GM19468 (cell line): ENCODE data around the gene PAK6.

Experiments used
- ATAC-seq: cut with Tn5 transposase; IDR thresholded peaks from one replicate; pipeline ENCODE4 v1.9.1; 2021; ENCODE audit warnings: mild to moderate bottlenecking, moderate library complexity, moderate number of reproducible peaks; ENCODE audit not compliant: unreplicated experiment; ENCODE audit errors: extremely low read depth

The PAK6 gene

DNA sequence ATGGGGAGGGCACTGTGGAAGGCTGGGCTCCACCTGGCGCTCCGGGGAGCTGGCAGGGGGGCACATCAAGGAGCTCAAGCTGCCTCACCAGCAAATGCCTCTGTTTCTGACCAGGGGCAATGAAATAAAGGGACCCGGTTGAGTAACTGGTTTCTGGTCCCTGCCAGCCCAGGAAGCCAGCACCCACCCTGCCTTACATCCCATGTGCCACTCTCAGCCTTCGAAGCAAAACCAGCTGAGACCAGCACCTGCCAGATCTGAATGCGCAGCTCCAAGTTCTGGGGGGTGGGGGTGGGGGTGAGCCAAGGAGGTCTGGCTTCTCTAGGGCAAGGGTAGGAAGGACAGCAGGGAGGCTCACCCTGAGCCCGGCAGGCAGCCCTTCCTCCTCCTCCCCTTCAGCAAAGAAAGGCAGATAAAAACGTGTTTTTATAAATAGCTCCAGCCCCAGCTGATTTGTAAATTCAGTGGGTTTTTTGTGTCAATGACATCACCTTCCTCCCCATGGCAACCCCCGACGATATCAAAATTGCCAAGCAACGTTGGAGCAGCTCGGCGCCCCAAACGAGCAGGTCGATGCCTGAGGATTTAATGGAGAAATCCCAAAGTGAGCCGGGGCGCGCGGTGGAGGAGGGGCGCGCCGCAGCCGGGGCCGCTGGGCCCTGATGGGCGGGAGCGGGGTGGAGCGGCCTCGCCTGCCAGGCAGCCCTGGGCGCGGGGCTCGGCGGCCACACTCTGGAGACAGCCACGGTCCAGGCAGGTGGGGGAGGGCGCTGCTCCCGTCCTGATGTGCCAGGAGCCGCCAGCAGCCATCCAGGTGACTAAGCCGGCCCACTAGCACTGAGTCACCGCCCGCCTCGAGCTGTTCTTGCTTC, at the start of gene PAK6:
PAK6 (plus strand) TSS at position 532 of the 872 bp plus-strand sequence. CDS start 25,723 bp downstream, outside the sequence.
- no peak for ATAC-seq

DNA sequence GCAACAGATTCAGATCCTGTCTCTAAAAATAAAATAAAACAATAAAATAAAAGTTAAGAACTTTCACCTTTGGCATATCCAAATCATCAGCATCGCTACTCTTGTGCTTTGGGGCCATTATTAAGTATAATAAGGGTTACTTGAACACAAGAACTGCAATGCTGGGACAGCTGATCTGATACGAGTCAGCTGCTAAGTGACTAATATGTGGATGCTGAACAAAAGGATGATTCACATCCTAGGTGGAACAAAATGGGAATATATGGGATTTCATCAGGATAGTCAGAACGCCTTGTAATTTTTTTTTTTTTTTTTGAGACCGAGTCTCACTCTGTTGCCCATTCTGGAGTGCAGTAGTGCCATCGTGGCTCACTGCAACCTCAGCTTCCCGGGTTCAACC, 48.3 kb upstream of the PAK6 start:
- no peak for ATAC-seq

DNA sequence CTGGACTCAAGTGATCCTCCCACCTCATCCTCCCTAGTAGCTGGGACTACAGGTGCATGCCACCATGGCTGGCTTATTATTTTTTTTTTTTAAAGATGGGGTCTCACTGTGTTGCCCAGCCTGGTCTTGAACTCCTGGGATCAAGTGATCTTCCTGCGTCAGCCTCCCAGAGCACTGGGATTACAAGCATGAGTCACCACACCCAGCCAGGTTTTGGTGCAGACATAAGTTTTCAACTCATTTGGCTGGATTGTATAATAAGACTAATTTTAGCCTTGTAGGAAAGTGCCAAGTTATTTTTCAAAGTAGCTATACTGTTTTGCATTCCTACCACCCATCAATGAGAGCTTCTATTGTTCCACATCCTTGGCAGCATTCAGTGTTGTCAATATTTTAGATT, 45.9 kb upstream of the PAK6 start:
- no peak for ATAC-seq

DNA sequence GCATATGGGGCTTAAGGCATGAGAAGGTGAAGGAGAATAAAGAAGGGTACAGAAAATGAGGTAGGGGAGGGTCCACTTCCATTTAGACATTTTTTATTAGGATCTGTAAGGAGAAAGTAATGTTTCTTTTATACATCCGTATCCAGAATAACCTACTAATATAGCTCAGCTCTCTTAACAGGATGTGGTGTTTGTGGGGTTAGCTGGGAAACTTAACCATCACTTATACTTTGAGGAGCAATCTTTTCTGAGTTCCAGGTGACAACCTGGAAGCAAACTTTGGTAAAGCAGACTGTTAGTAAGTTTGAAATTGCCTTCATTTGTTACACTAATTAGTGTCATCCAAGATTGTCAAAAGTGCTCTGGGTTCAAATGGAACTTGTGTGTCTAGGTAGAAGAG, 41.4 kb upstream of the PAK6 start:
- no peak for ATAC-seq

DNA sequence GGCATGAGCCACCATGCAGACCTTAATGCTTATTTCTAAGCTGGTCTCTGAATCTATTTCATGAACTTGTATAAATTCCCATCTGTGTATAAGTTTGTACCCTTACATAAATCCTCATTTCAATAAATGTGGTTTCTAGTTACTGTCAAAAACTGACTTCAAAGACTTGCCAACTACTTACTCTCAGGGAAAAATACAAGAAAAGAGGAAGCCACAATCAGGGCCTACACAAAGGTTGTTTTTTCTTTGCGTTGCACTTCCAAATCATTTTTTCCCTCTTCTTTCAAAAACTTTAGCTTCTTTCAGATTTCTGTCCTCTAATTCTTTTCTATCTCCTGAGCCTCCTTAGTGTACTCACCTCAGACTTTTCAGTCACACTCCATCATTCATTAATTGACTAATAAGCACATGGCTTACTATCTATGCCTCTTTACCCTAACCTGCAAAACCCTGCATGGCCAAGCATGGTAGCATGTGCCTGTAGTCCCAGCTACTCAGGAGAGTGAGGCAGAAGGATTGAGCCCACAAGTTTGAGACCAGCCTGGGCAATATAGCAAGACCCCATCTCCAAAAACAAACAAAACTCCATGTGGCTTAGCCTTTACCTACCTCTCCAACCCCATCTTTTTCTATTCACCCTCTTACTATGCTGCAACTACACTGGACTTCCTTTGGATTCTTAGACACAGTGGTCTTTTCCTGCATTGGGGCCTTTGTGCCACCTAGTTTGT, 40.3 kb upstream of the PAK6 start:
- ATAC-seq, result no peak

DNA sequence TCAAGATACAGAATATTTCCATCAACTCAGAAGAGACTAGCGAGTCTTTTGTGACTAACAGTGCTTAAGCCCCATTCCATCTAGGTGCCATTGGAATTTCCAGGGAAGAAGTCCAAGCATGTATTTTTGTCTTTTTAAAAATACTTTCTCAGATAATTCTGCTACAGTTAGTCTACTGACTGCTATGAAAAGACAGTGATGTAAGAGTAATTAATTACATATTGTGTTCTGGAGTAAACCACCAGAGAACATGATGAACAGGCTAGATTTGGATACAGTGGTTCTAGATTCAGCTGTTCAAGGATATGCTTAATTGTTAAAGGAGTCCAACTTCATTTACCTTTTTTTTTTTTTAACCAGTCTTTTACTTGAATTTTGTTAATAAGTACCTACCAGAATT, 34.8 kb upstream of the PAK6 start:
- no peak for ATAC-seq

DNA sequence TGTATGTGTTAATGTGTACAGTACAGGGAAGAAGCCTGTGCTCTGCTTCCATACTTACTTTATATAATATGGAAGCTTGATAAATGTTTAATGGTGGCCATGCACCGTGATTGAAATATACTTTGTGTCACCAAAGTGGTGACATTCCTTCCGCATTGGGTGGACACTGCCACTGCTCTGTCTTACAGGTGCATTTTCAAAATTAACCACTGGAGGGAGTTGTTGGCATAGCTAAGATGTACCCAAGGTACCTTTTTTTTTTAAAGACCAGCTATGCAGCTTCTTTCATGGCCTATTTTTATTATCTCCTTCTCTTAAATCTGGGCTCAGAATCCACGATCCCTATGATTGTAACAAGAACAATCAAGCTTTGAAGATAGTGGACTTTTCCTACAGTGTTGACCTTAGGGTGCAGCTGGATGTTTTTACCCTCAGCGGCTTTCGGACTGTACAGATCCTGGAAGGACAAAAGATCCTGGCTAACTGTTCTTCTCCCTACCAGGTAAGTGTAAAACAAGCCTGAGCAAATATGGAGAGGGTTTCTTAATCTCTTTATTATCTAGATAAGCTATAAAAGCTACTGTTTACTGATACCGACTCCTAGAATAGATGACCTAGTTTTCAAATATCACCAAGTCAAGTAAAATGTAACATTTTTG, 21.6 kb upstream of the PAK6 start:
- ATAC-seq, result no peak

DNA sequence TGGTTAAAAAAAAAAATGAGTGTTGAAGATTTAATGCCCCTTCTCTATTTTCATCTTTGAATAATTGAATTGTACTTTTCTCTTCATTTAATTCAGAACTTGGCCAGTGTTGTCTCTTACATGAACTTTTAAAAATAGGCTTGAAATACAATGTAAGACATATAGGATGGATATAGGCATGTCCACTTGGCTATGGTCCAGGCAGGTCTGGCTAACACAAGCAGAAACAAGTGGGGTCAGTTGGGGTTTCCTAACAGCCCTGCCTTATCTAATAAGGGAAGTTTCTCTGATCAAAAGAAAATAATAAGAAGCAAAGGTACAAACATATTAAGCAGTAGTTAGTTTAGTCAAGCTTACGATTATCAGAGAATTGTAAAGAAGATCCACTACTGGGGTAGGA, 19.1 kb upstream of the PAK6 start:
- ATAC-seq, result no peak

DNA sequence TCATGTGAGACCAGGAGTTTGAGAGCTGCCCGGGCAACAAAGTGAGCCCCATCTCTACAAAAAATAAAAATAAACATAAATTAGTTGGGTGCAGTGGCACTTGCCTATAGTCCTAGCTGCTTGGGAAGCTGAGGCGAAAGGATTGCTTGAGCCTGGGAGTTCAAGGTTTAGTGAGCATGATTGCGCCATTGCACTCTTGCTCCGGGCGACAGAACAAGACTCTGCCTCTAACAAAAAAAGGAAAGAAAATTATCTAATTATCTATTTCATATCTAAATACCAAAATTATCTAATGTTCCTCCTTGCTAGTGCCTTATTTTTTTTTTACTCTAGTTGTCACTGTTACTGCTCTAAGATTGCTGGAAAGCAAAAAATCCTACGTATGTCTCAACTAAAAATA, 16.7 kb upstream of the PAK6 start:
- no peak for ATAC-seq

DNA sequence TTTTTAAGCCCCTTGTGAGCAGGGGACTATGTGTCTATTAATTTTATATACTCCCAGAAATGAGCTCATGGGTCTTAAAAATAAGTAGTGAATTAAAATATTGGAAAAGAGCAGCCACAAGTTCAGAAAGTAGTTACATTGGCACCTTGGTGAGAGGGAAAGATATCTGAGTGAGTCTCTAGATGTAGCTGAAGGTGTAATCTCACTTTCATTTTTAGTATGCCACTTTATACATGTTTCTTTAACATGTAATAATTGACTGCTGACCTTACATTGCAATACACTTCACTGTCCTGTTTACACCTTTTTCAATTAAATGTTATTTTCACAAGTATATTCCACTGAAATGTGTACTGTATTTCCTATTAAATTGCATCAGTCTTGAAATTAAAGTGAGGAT, 12.1 kb upstream of the PAK6 start:
- ATAC-seq, result no peak

DNA sequence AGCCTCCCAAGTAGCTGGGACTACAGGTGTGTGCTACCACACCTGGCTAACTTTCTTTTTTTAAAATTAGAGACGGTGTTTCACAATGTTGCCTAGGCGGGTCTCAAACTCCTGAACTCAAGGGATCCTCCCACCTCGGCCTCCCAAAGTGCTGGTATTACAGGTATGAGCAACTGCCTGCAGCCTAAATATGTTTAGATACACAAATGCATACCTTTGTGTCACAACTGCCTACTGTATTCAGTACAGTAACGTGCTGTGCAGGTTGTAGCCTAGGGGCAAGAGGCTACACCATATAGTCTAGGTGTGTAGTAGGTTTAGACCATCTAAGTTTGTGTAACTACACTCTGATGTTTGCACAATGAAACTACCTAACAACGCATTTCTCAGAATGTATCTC, 9.5 kb upstream of the PAK6 start:
- ATAC-seq, result no peak

DNA sequence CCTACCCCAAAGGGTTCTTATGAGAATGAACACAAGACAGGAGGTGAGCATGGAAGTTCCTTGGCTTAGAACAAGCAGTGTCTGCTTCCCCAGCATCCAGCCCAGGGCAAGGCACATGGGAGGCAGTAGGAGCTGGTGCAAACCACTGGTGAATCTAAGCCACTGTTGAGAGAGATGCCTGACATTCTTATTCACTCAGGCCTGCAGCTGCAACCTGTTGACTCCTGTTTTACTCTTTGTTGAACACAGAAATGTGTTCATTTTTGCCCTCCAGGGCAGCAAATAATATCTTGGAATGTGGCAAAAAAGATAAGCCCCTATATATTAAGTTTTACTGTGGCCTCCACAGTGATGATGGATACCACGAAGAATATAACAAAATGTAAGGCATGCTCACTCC, 8.9 kb upstream of the PAK6 start:
- ATAC-seq, result no peak

DNA sequence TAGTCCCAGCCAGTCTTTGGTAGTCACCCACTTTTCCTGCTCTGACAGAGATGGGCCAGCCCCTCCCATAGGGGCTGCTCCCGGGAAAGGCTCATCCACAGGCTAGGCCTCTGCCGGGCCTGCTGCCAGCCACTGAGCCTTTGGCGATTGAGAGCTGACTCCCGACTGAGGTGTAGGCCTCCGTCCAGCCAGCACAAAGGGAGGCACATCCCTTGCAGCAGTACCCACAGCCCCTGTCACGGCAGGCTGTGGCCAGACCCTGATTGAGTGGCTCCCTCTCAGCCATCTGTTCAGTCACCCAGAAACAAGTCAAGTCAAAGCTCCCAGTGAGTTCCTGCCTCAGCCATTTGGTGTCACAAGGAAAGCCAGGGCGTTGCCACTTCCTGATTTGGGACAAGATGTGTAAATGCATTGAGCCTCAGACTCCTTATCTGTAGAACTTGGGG, 6.2 kb upstream of the PAK6 start:
- ATAC-seq, result no peak

DNA sequence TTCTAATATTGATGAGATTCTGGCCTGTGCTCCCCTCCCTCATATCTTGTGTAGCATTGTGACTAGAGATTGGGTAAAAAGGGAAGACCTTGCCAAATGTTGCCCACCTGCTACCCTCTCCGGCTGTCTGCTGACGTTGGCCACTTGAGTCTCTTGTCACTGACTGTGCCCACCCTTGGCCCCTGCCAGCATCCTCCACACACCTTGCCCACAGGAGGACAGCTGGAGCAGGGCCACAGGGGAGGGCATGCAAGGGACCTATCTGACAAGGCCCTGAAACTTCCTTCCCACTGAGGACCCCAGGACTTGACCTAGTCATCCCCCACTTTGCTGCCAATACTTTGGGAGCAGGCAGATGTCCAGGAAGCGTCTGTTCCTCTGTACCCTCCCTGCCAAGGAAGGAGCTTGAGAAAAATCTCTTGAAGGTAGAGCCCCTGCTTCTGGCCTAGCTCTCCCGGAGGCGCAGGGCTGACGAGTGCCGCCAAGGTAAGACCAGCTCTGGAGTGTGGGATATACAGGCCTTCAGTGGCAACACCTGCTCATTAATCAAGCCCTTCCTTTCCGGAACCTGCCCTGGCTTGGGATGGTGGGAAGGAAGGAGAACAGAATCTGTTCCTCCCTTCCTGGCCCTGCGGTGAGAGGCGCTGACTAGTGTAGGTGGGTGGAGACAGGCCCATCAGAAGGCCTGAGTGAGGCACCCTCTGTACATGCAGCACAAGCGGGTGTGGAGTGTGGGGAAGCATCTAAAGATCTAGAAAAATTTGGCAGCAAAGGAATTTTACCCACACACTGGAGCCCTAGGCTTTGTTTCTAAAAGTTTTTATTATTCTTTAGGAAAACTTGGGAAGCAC, 4.9 kb upstream of the PAK6 start:
- ATAC-seq, result no peak

DNA sequence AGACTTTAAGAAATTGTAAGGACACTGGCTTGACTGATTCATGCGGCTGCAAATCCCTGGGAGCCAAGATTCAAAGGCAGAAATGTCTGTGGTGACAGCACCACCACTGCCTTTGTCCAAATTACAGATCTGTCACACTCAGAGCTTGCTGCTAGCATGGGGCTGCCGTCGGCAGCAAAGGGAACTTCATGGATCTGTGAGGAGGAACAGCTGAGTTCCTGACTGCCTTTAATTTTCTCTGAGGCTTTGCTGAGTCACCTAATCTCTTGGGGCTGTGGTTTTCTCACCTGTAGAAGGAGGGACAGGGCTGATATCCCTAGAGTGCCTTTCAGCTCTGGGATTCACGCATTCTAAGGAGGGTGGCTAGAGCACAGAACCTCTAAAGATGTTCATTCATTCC, 4.1 kb upstream of the PAK6 start:
- no peak for ATAC-seq

DNA sequence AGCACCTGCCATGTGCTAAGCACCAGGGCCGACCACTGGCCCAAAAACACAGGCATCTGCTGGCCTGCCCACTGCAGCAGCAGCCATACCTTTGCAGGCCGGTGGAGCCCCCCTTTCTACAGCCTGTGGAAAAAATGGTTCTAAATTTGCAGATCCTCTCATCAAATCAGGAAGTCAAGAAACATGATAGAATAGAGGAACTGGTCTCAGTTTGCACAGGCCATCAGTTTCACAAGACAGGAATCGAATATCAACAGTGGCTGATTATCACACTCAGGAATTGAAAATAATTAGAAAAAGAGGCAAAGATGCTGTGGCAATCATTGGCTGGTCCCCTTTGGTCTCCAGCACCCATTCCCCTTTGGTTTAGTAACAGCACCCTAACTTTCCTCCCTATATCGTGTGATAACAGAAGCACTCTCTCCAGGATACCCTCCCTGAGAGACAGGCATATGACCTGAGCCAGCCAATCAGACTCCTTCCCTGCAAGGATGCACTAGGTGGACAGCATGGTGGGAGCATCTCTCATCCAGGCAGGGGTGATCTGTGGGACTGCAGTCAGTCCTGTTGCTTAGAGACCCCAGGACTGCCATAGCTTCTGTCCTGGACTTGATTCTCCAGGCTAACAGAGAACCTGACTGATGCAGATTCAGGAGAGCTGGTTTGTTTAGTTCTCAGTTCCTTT, 3.5 kb upstream of the PAK6 start:
- no peak for ATAC-seq

DNA sequence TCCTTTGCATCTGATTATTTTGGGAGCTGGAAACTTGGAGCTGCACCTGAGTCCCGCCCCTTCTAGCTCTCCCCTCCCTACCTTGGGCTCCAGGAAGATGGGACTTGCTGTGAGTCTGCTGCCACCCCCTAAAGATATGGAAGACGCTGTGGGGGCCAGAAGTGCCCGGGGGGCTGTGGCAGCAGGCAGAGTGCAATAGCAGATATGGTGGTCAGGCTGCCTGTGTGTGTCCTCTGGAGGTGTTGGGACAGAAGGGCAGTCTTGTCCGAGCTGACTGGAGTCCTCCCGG, 485 bp downstream of the PAK6 start:
- no peak for ATAC-seq

DNA sequence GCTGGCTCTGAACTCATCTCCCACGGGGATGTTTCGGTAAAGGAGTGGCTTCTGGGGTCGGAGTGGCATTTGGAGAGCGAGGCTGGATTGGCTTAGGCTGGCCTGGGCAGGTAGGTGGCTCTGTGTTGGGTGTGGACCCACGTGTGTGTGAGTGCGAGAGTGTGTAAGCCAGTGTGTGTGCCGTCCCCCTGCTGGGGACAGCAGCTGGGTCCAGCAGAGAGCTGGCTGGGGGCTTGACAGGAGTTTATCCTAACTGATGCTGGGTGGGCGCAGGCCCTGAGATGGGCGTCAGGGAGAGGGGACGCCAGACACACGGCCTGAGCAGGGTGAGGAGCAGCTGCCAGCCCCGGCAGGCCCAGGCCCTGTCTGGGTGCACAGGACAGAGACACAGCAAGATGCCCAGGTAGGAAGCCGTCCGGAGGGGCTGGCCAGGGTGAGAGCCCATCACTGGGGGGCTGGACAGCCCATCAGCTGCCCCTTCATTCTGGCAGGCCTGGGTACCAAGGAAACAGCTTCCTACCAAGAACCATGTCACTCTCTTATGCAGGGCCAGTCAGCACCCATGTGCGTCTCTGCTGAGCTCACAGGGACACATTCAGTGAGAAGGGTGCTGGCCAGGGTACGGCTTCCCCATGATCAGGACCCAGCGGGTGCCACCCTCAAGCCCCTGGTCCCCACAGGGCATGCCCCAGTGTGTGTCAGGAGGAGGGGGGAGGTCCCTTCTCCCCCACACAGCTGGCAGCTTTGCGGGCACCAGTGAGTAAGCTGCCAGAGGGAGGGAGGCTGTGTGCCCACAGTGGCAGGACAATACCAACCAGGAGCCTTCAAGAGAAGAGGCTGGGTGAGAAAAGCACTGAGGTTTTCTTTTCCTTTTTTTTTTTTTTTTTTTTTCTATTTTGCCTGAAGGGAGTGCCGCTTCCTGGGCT, 1.1 kb downstream of the PAK6 start:
- ATAC-seq, result no peak
